Activated naive CD4-positive, alpha-beta T cell treated with anti-CD3 and anti-CD28 coated beads for 36 hours (primary cell): ENCODE measurements around the gene RGS6. TPM values are rescaled to one million over a fixed set of nuclear protein-coding genes. Genes with fewer than 3 reads are reported as not detected.

ENCODE experiments used
- CTCF ChIA-PET: fragments of 350-600 bp; sonication (Branson Sonifier 250); formaldehyde crosslinking; loops from one replicate; lab custom pipeline; 2021; ENCODE audit warnings: antibody characterized with exemption; lab: Charles Lee
- DNase-seq: peaks from one replicate; pipeline ENCODE4 v3.0.0-alpha.2; 2020
- H3K27ac Mint-ChIP-seq: one replicate; pipeline ENCODE4 v1.8.0; 2021; ENCODE audit warnings: mild to moderate bottlenecking, mixed read lengths
- H3K27me3 Mint-ChIP-seq: one replicate; pipeline ENCODE4 v1.8.0; 2021; ENCODE audit warnings: low read depth, mixed read lengths
- H3K36me3 Mint-ChIP-seq: one replicate; pipeline ENCODE4 v1.8.0; 2021; ENCODE audit warnings: low read depth, mixed read lengths
- H3K4me1 Mint-ChIP-seq: one replicate; pipeline ENCODE4 v1.8.0; 2021; ENCODE audit warnings: low read depth, mixed read lengths
- H3K4me3 Mint-ChIP-seq: one replicate; pipeline ENCODE4 v1.8.0; 2021; ENCODE audit warnings: mild to moderate bottlenecking, moderate library complexity, mixed read lengths
- H3K9me3 Mint-ChIP-seq: one replicate; pipeline ENCODE4 v1.8.0; 2021; ENCODE audit warnings: mixed read lengths
- intact Hi-C: fragments of 100-400 bp; cut with micrococcal nuclease; formaldehyde crosslinking; loops from one replicate; pipeline ENCODE4 v1.15.1; 2023
- total RNA-seq, 2 experiments: library from RNA; stranded (reverse); gene quantifications; one replicate each; pipeline ENCODE4 v1.2.3, GENCODE V29; 2021

The RGS6 gene
- total RNA-seq, 2 experiments from 2014 or later: not detected

DNA sequence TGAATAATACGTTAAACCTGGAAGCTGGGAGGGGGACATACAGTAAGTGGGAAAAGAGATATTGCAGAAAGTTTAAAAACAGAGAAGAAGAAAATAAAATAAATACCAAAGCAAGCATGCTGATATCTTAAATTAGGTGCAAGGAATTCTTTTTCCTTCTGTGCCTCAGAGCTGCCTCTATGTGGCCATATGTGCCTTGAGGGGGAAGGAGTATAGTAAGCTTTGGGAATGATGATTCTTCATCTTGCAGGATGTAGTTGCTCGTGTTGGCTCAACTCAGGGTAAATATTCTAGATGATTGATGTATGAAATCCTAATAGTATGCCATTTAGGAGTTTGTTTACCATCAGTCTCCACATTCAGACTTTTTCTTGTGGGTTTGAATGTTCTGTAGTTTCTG is 251.4 kb downstream of the RGS6 start:
- no peak for DNase-seq
- Mint-ChIP-seq H3K4me3 (no peak overlapping the region), H3K4me1 (peaks cover 3% of the 10 kb centered on the region), H3K27me3 (peaks cover 14% of the 10 kb centered on the region), H3K9me3 (peaks cover 2% of the 10 kb centered on the region), H3K36me3 (no peaks in the 10 kb centered on the region), H3K27ac (no peak overlapping the region)
- CTCF ChIA-PET: no interaction called here
- intact Hi-C loops: no loop called here

DNA sequence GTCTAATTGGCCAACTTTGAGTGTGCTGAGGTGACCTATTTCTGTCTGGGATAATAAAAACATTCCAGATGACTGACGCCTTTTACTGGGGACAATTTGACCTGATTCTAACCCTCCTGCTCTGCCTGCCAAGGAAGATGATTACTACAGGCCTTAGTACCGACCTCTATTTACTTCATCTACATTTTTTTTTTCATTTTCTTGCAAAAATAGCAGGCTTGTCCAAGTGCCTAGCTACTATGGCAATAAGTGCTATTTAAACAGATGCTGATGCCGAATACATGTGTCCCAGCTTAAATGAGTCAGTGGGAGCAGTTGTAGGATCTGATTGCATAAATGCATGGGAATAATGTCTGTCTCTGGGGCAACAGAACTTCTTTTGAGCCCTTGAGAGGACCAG is 254.3 kb downstream of the RGS6 start:
- H3K9me3 Mint-ChIP-seq: no peaks in the 10 kb centered on the region

DNA sequence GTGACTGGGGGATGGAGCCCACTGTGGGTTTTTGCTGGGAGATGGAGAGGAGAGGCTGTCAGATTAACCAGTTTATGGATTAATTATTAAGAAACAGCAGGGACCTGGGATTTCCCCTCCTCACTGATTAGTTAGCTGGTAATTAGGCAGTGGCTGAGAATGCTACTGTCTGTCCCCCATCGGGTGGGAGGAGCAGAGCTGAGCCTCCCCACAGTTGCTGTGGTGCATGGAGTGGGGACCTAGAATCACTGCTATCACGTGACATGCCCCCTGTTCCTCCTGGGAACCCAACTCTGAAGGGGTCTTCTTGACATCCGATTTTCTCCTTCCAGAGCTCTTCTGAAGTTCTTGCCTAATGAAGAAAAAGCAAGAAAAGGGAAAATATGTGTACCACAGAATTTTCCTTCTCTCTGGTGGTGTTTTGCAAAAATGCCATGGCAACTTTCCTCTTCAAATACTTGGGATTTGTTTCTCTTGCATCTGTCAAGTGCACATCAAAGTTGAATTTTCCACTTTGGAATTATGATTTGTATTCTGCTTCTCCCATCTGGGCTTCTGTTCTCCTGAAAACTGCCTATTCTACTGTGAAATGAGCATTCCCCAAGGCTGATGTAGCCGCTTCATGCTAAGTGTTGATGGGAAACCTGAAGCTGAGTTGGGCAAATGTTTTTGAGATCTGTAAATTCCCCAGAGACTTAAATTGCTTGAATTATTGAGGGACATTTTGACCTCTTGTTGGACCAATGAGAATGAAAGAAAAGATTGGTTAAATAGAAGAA is 264.2 kb downstream of the RGS6 start:
- Mint-ChIP-seq H3K9me3 (no peaks in the 10 kb centered on the region), H3K36me3 (no peaks in the 10 kb centered on the region)
- CTCF ChIA-PET: no interaction called here

More for the DNA sequence above, 254.3 kb downstream of the RGS6 start:
- no peaks in the 10 kb centered on the region for H3K36me3 Mint-ChIP-seq
- H3K4me1 Mint-ChIP-seq: peaks cover 3% of the 10 kb centered on the region
- intact Hi-C loops: no loop called here
- no peak for DNase-seq
- CTCF ChIA-PET: no interaction called here
- no peak overlapping the region for H3K27ac Mint-ChIP-seq
- H3K27me3 Mint-ChIP-seq: peaks cover 6% of the 10 kb centered on the region
- H3K4me3 Mint-ChIP-seq: no peak overlapping the region

DNA sequence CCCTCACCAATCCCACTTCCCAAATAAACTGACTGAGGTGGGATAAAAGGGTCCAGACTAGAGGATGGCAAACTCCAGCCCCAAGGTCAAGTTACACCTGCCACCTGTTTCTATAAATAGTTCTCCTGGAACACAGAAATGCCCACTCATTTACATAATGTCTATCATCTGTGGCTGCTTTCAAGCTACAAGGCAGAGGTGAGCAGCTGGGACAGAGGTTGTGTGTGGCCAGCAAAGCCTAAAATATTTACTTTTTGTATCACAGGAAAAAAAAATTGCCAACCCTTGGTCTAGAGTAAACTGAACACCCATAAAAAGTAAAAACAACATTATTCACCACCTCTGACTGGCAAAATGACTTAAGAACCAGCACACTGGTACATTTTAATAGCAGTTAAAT is 269.4 kb downstream of the RGS6 start:
- H3K36me3 Mint-ChIP-seq: no peaks in the 10 kb centered on the region
- H3K27ac Mint-ChIP-seq: no peak overlapping the region
- no peak for DNase-seq
- CTCF ChIA-PET: no interaction called here
- H3K4me3 Mint-ChIP-seq: no peak overlapping the region
- peaks cover 3% of the 10 kb centered on the region for H3K27me3 Mint-ChIP-seq
- intact Hi-C loops: no loop called here
- peaks cover 3% of the 10 kb centered on the region for H3K9me3 Mint-ChIP-seq
- no peaks in the 10 kb centered on the region for H3K4me1 Mint-ChIP-seq

More for the DNA sequence above, 264.2 kb downstream of the RGS6 start:
- Mint-ChIP-seq H3K4me1 (no peaks in the 10 kb centered on the region), H3K4me3 (no peak overlapping the region), H3K27me3 (no peaks in the 10 kb centered on the region), H3K27ac (no peak overlapping the region)
- intact Hi-C loops: no loop called here
- no peak for DNase-seq

DNA sequence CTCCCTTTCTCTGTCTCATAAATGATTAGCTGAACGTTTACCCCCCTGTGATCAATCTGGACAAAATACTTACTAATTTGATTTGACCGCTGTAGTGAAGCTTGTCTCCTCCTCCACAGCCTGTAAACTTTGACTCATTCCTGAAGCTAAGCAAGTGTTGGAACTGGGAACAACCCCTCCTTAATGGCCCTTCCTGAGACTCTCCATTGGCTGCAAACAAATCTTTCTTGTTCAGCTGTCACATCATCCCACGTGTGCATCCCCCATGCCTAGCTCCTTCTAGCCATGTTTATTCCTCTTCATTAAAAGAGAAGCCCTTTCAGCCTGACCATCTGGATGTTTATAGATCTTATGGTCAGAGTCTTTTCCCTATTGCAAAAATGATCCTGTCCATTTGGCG is 281.2 kb downstream of the RGS6 start:
- no peak for DNase-seq
- Mint-ChIP-seq H3K36me3 (no peaks in the 10 kb centered on the region), H3K27ac (no peak overlapping the region), H3K4me3 (no peak overlapping the region), H3K9me3 (peaks cover 1% of the 10 kb centered on the region), H3K27me3 (peaks cover 17% of the 10 kb centered on the region), H3K4me1 (no peaks in the 10 kb centered on the region)
- CTCF ChIA-PET: no interaction called here
- intact Hi-C loops: no loop called here

DNA sequence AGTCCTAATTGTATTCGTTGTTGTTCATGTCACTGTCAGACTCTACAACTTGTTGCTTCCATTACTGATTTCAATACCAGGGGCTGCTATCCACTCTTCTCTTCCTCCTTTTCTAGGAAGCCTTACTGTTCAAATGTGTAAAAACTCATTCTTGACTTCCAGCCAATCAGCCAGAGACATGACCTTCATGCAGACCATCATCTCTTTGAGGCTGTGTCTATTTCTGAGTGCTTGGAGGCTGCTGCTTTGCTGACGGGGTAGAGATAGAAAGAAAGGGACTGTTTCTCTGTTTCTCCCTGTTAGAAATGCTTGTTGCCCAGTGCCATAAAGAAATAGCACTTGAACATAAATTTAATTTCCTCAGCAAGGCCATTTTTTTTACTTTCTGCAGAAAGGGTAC is 282.9 kb downstream of the RGS6 start:
- intact Hi-C loops: no loop called here

DNA sequence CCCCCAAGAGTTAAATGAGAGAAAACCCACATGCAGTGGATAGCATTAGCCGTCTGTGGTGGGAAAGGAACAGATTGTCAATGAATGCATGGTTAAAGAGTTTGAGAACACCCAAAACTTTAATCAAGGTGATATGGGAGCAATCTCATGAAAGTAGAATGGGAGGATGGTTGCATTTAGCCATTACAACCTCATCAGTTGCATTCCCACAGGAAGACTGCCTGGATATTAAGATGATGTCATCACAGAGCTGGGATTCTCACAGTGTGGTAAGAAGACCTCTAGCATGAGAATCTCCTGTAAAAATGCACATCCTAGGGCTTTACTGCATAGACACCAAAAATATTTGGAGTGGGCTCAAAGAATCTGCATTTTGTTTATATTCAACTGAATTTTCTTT is 284.9 kb downstream of the RGS6 start:
- CTCF ChIA-PET: no interaction called here
- Mint-ChIP-seq H3K36me3 (no peaks in the 10 kb centered on the region), H3K27ac (no peak overlapping the region), H3K4me1 (no peaks in the 10 kb centered on the region), H3K27me3 (peaks cover 16% of the 10 kb centered on the region), H3K9me3 (peaks cover 18% of the 10 kb centered on the region), H3K4me3 (no peak overlapping the region)
- no peak for DNase-seq
- intact Hi-C loops: no loop called here

More for the DNA sequence above, 282.9 kb downstream of the RGS6 start:
- no peak for DNase-seq
- H3K36me3 Mint-ChIP-seq: no peaks in the 10 kb centered on the region
- peaks cover 21% of the 10 kb centered on the region for H3K27me3 Mint-ChIP-seq
- no peak overlapping the region for H3K4me3 Mint-ChIP-seq
- no peak overlapping the region for H3K27ac Mint-ChIP-seq
- H3K9me3 Mint-ChIP-seq: peaks cover 4% of the 10 kb centered on the region
- no peaks in the 10 kb centered on the region for H3K4me1 Mint-ChIP-seq
- CTCF ChIA-PET: no interaction called here

DNA sequence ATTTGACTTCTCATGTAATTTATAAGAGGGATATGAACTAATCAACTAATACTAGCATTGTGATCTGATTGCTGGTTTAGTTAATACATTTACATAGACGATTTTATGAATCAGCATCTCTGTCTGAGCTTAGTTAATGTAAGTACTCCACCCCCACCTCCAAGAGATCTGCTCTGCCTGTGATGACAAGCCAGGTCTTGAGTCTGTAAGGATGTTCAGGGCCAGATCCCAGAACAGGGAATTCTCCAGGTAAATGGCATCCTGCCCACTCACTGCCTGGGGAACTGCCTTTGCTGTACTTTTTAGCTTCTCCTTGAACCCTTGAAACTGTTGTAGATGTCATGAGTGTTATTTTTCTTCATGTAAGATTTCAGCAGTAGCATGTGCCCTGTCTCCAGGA is 289.8 kb downstream of the RGS6 start:
- no peak overlapping the region for H3K27ac Mint-ChIP-seq
- peaks cover 8% of the 10 kb centered on the region for H3K27me3 Mint-ChIP-seq
- H3K4me1 Mint-ChIP-seq: no peaks in the 10 kb centered on the region
- H3K36me3 Mint-ChIP-seq: no peaks in the 10 kb centered on the region
- intact Hi-C loops: no loop called here
- CTCF ChIA-PET: no interaction called here
- DNase-seq: no peak
- no peak overlapping the region for H3K4me3 Mint-ChIP-seq
- peaks cover 17% of the 10 kb centered on the region for H3K9me3 Mint-ChIP-seq

DNA sequence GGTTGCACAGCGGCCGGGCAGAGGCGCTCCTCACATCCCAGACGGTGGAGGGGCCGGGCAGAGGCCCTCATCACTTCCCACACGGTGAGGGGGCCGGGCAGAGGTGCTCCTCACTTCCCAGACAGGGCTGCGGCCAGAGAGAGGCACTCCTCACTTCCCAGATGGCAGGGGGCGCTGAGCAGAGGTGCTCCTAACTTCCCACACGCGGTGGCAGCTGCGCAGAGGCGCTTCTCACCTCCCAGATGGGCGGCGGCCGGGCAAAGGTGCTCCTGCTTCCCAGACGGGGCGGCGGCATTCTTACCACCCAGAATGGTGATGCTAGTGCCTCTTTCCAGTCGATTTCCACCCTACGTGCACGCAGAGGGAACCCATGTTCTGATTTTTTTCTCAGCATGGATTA is 304.4 kb downstream of the RGS6 start:
- CTCF ChIA-PET: no interaction called here
- no peaks in the 10 kb centered on the region for H3K9me3 Mint-ChIP-seq
- no peak overlapping the region for H3K4me3 Mint-ChIP-seq
- no peak overlapping the region for H3K27ac Mint-ChIP-seq
- no peaks in the 10 kb centered on the region for H3K36me3 Mint-ChIP-seq
- no peaks in the 10 kb centered on the region for H3K4me1 Mint-ChIP-seq
- no peak for DNase-seq
- H3K27me3 Mint-ChIP-seq: peaks cover 2% of the 10 kb centered on the region
- intact Hi-C loops: no loop called here

DNA sequence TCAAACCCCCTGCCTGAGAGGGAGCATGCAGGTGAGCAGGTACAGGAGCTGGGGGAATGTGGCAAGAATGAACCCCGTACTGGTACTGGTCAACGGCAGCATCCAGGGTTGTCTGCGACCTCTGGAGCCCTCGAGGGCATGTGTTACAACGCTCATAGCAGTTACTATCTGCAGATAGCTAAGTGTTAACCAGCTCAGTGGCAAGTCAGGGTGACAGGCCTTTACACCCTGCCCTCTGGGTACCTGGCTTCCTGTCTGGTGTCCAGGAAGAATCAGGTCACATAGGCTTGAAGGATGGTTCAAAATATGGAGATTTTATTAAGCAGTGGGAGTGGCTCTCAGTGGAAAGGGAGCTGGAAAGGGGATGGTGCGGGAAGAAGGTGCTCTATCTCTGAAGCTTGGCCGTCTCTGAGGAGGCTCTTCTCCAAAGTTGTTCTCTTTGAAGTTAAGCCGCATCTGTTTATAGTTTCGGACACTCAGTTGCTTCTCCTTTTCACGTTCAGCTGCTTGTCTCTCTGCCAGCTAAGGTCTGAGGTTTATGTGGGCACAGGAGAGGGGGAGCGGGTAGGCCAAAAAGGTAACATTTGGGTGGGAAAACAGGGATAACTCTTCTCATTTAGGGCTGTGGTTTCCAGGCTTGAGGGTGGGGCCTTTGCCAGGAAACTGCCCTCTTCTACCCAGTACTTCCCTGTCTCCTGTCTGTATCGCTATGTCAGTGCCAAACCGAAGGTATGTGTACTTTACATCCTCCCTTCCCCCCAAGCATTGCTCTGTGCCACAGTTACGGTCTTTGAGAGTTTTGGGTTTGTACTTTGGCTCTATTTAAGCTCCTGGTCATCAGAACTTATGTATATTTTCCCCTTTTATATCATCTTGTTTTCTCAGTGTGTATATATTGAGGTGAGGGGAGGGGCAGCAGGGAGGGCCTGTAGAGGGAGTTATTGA is 305.8 kb downstream of the RGS6 start:
- Mint-ChIP-seq H3K36me3 (no peaks in the 10 kb centered on the region), H3K4me1 (no peaks in the 10 kb centered on the region), H3K9me3 (no peaks in the 10 kb centered on the region), H3K4me3 (no peak overlapping the region), H3K27me3 (peaks cover 2% of the 10 kb centered on the region), H3K27ac (no peak overlapping the region)
- intact Hi-C loops: no loop called here
- CTCF ChIA-PET: no interaction called here
- no peak for DNase-seq

DNA sequence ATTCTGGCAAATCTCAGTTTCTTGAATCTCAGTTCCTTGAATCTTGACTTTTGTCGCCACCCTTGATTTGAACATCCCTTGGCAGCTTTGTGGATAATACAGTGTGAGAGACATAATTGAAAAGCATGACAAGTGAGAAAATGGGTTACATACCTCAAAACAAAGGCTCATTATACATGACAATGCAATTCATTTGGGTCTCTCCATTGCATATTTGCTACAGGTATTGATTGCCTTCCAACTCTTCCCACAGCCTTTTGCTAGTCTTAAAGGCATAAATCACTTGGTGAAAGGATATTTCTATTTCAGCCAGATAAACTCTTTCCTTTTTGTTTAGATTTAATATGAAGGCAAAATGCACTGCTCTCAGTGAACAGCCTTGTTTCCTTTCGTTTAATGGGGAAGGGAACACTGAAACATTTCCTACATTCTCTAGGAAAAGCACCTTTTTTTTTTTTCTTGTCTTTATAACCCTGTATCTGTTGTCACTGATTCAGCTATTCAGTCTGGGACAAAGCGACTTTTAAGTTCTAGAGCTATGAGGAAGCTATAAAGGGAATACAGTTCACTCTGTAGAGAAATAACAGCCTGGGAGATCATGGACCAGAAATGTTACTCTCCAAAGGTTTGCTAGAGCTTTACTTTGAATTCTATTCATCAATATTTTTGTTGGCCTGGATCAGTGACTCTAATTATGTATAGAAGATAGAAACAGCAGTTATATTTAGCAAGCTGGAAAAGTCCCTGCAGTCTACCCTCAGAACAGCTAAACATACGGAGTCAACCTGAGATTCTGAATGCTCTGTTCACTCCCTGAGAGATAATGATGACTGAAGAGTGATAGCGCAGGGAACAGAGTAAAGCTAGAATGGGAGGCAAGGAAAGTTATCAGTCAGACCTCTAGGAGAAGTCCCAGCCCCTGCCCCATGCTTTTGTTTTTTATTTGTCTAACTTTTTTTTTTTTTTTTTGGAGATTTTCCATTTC is 311.4 kb downstream of the RGS6 start:
- Mint-ChIP-seq H3K4me1 (no peaks in the 10 kb centered on the region), H3K9me3 (peaks cover 6% of the 10 kb centered on the region), H3K27ac (no peak overlapping the region), H3K27me3 (peaks cover 24% of the 10 kb centered on the region), H3K4me3 (no peak overlapping the region), H3K36me3 (peaks cover 1% of the 10 kb centered on the region)
- CTCF ChIA-PET: no interaction called here
- no peak for DNase-seq
- intact Hi-C loops: no loop called here

DNA sequence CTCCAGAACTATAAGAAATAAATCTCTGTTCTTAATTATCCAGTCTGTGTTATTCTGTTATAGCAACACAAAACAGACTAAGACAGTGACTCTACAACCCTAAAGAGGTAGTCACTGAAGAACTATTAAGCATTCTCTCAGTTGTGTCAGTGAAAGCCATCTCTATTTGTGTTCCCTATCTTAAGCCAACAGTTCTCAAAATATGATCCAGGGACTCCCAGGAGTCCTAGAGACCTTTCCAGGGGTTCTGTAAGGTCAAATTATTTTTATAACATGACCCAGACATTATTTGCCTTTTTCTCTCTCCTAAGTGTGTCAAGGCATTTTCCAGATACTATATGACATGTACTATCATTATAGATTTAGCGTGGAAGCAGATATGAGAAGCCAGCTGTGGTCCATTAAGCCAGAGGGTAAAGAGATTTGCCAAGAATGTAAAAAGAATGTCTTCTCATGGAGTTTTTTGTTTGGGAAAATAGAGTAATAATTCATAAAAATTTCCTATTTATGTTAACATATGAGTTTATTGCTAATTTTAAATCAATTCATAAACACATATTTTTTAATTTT is 315.8 kb downstream of the RGS6 start:
- H3K27me3 Mint-ChIP-seq: peaks cover 40% of the 10 kb centered on the region
- H3K36me3 Mint-ChIP-seq: peaks cover 1% of the 10 kb centered on the region
- no peaks in the 10 kb centered on the region for H3K4me1 Mint-ChIP-seq
- DNase-seq: no peak
- intact Hi-C loops: no loop called here
- H3K9me3 Mint-ChIP-seq: peaks cover 8% of the 10 kb centered on the region
- CTCF ChIA-PET: no interaction called here
- H3K4me3 Mint-ChIP-seq: no peak overlapping the region
- H3K27ac Mint-ChIP-seq: no peak overlapping the region
